ENCODE measurements around the gene ITM2B. TPM values are rescaled to one million over a fixed set of nuclear protein-coding genes. Genes with fewer than 3 reads are reported as not detected.

ITM2B gene
- total and polyA plus RNA-seq, 3 donors from 2014 or later = 330 to 588 (median 351) TPM

DNA sequence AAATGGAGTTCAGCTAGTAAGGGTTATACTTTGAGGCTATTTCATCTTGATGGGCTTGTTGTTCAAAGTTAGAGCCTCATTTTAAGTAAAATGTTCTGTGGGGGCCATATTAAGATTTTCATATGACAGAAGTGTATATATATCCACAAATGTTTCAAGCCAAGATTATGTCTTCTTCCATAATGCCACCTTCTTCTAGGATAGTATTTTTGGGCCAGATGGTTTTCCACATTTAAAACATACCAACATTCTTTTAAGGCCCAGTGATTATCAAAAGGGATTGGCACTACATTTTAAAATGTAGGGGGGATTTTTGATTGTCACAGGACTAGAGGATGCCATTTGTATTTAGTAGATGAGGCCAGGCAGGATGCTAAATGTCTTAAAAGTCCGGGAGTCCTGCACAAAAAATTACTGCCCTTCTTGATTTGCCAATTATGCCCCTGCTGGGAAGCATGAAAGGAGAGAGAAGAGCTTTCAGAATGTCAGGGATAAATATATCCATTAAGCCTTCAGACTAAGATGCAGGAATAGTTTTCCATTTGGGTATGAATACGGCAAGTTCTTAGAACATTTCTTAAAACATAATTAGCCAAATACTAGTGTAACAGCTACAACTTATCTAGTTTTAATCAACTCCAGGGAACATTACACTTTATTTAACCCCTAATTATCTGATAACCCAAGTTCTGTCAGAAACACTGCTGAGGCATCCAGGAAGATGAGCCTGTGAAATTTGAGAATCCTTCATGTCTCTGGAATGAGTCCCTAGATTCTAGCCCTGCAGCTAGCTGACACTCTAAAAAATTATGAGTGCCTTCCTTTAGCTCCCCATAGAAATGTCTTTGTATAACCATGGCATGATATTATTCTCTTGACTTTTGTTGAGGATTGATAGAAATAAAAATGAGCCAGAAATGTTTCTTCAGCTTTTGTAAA is 34.0 kb downstream of the ITM2B start:
- H3K27ac ChIP-seq = no peak overlapping the region
- H3K4me3 ChIP-seq = no peak overlapping the region
- intact Hi-C loops (cut with DNase I; ENCODE audit: low total_unique reads) = no loop called here
- H3K36me3 ChIP-seq (ENCODE audit: low read depth, missing control alignments) = no peaks in the 10 kb centered on the region
- WGBS, 2 donors = 73 to 81% methylated on average over 2 of the region's 2 CpGs
- no peaks in the 10 kb centered on the region for H3K27me3 ChIP-seq
- no peak for DNase-seq
- H3K9me3 ChIP-seq = no peaks in the 10 kb centered on the region
- TF ChIP-seq POLR2A (IDR thresholded peaks at IDR 0.05) = no peak
- TF ChIP-seq, protein P1, sequence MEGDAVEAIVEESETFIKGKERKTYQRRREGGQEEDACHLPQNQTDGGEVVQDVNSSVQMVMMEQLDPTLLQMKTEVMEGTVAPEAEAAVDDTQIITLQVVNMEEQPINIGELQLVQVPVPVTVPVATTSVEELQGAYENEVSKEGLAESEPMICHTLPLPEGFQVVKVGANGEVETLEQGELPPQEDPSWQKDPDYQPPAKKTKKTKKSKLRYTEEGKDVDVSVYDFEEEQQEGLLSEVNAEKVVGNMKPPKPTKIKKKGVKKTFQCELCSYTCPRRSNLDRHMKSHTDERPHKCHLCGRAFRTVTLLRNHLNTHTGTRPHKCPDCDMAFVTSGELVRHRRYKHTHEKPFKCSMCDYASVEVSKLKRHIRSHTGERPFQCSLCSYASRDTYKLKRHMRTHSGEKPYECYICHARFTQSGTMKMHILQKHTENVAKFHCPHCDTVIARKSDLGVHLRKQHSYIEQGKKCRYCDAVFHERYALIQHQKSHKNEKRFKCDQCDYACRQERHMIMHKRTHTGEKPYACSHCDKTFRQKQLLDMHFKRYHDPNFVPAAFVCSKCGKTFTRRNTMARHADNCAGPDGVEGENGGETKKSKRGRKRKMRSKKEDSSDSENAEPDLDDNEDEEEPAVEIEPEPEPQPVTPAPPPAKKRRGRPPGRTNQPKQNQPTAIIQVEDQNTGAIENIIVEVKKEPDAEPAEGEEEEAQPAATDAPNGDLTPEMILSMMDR (IDR thresholded peaks at IDR 0.05) = no peak
- H3K4me1 ChIP-seq = no peaks in the 10 kb centered on the region

DNA sequence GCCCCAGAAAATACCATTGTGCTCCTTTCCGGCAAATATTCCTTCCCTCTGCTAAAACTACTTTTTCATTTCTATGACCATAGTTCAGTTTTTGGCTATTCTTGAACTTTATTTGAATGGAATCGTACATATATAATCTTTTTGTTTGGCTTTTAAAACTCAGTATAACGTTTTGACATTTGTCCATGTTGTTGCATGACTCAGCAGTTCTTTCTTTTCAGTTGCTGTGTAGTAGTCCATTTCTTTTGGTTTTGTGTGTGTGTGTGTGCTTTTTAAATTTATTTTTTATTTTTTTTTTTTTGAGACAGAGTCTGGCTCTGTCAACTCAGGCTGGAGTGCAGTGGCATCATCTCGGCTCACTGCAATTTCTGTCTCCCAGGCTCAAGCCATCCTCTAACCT is 35.0 kb downstream of the ITM2B start:
- intact Hi-C loops (cut with DNase I; ENCODE audit: low total_unique reads) = no loop called here
- H3K27ac ChIP-seq = no peak overlapping the region
- H3K4me1 ChIP-seq = no peaks in the 10 kb centered on the region
- no peaks in the 10 kb centered on the region for H3K36me3 ChIP-seq (ENCODE audit: low read depth, missing control alignments)
- no peak for DNase-seq
- no peak overlapping the region for H3K4me3 ChIP-seq
- H3K27me3 ChIP-seq = no peaks in the 10 kb centered on the region
- TF ChIP-seq, protein P1 (IDR thresholded peaks at IDR 0.05) = no peak
- TF ChIP-seq POLR2A (IDR thresholded peaks at IDR 0.05) = no peak
- WGBS, 2 donors = 92 to 93% methylated on average over 4 of the region's 4 CpGs
- H3K9me3 ChIP-seq = no peaks in the 10 kb centered on the region

DNA sequence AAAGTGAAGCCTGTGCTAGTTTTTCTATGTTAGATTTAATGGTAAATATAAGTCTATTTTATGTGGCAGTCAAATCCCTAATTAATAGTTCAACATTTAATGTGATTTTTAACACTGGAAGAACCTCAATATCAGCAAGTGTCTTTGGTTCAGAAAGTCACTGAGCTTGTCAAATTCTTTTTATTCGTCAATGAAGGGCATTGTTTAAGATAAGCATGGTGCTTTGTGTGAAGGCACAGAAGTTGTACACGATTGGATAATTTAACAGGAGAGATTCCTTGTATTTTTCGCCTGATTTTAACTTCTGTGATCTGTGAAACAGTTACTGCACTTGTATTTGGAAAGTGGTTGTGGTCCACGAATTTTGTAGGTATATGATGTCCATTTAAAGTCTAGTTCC is 40.3 kb downstream of the ITM2B start:
- Histone ChIP-seq H3K27ac (no peak overlapping the region), H3K4me3 (no peak overlapping the region), H3K36me3 (ENCODE audit: low read depth, missing control alignments) (no peaks in the 10 kb centered on the region), H3K9me3 (no peaks in the 10 kb centered on the region), H3K27me3 (no peaks in the 10 kb centered on the region), H3K4me1 (no peaks in the 10 kb centered on the region)
- no peak for DNase-seq
- 59 to 85% methylated on average over 4 of the region's 4 CpGs for WGBS, 2 donors
- intact Hi-C loops (cut with DNase I; ENCODE audit: low total_unique reads) = no loop called here
- TF ChIP-seq, protein P1 (IDR thresholded peaks at IDR 0.05) = no peak
- TF ChIP-seq POLR2A (IDR thresholded peaks at IDR 0.05) = no peak

DNA sequence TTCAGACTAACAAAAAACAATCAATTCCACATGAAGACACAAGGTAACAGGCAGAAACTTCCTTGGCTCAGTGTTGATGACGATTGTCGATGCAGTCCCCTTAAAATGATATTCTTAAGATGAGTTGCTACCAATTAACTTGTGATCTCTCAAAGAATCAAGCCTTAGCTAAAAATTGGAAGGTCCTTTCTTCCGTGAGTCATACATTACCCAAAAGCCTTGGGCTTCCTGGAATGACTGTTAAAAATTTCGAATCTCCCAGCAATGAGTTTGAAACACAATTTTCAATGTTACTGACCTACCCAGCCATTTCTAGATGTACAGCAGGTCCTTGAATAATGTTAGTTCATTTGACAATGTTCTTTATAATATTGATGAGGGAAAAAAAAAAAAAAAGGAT is 42.5 kb downstream of the ITM2B start:
- no peak overlapping the region for H3K4me3 ChIP-seq
- H3K27ac ChIP-seq = no peak overlapping the region
- no peak for TF ChIP-seq POLR2A (IDR thresholded peaks at IDR 0.05)
- TF ChIP-seq, protein P1 (IDR thresholded peaks at IDR 0.05) = no peak
- intact Hi-C loops (cut with DNase I; ENCODE audit: low total_unique reads) = no loop called here
- DNase-seq = no peak
- H3K27me3 ChIP-seq = no peaks in the 10 kb centered on the region
- 77 to 83% methylated on average over 4 of the region's 4 CpGs for WGBS, 2 donors
- no peaks in the 10 kb centered on the region for H3K36me3 ChIP-seq (ENCODE audit: low read depth, missing control alignments)
- no peaks in the 10 kb centered on the region for H3K9me3 ChIP-seq
- no peaks in the 10 kb centered on the region for H3K4me1 ChIP-seq

DNA sequence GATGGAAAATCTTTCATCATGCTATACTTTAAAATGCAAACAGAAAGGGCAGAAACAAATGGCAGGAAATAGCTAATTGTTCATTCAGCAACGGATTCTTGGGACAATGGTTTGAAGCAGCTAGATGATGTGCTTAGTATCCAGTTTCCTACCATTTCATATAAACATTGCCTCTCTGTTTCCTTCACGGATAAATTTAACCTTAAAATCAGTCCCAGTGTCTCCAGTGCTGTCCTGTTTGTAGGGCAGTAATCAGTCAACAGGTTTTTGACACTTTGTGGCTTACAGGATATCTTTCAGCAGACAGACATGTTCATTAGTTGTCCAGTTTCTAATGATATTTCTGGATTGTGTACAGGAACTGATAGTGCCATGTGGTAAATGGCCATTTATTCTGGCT is 45.8 kb downstream of the ITM2B start:
- Histone ChIP-seq H3K27ac (no peak overlapping the region), H3K4me1 (no peaks in the 10 kb centered on the region), H3K27me3 (no peaks in the 10 kb centered on the region), H3K36me3 (ENCODE audit: low read depth, missing control alignments) (no peaks in the 10 kb centered on the region), H3K4me3 (no peak overlapping the region), H3K9me3 (no peaks in the 10 kb centered on the region)
- no peak for DNase-seq
- intact Hi-C loops (cut with DNase I; ENCODE audit: low total_unique reads) = no loop called here
- TF ChIP-seq POLR2A (IDR thresholded peaks at IDR 0.05) = no peak
- TF ChIP-seq, protein P1 (IDR thresholded peaks at IDR 0.05) = no peak
- 35 to 55% methylated on average over 2 of the region's 2 CpGs for WGBS, 2 donors
